HEK293T (cell line): ENCODE results near the gene SATL1.

Experiments
- ARNT ChIP-seq: fragments of 450-650 bp; IDR thresholded peaks from 2 replicates; pipeline ENCODE4 v1.6.1; 2017; ENCODE audit warnings: mild to moderate bottlenecking
- BHLHE40 ChIP-seq: fragments of 450-650 bp; IDR thresholded peaks from 2 replicates; pipeline ENCODE4 v1.6.1; 2016; ENCODE audit warnings: mild to moderate bottlenecking, moderate library complexity, borderline replicate concordance
- CTBP1 ChIP-seq: fragments of 450-650 bp; IDR thresholded peaks from 2 replicates; pipeline ENCODE4 v1.6.1; 2016; ENCODE audit warnings: borderline replicate concordance
- FOXA1 ChIP-seq: fragments of 450-650 bp; IDR thresholded peaks from 2 replicates; pipeline ENCODE4 v1.6.1; 2016; ENCODE audit warnings: mild to moderate bottlenecking
- FOXK2 ChIP-seq: fragments of 450-650 bp; IDR thresholded peaks from 2 replicates; pipeline ENCODE4 v1.6.1; 2016; ENCODE audit warnings: mild to moderate bottlenecking
- FOXM1 ChIP-seq: fragments of 450-650 bp; IDR thresholded peaks from 2 replicates; pipeline ENCODE4 v1.6.1; 2017; ENCODE audit warnings: mild to moderate bottlenecking, borderline replicate concordance
- LEF1 ChIP-seq: fragments of 450-650 bp; IDR thresholded peaks from 2 replicates; pipeline ENCODE4 v1.6.1; 2017; ENCODE audit warnings: mild to moderate bottlenecking, borderline replicate concordance
- NFRKB ChIP-seq: fragments of 450-650 bp; IDR thresholded peaks from 2 replicates; pipeline ENCODE4 v1.6.1; 2016; ENCODE audit warnings: mild to moderate bottlenecking, moderate library complexity
- SP1 ChIP-seq: fragments of 450-650 bp; IDR thresholded peaks from 2 replicates; pipeline ENCODE4 v1.6.1; 2017
- SUZ12 ChIP-seq: fragments of 450-650 bp; IDR thresholded peaks from 2 replicates; pipeline ENCODE4 v1.6.1; 2016; ENCODE audit warnings: mild to moderate bottlenecking
- TARDBP ChIP-seq: fragments of 450-650 bp; IDR thresholded peaks from 2 replicates; pipeline ENCODE4 v1.6.1; 2016

DNA sequence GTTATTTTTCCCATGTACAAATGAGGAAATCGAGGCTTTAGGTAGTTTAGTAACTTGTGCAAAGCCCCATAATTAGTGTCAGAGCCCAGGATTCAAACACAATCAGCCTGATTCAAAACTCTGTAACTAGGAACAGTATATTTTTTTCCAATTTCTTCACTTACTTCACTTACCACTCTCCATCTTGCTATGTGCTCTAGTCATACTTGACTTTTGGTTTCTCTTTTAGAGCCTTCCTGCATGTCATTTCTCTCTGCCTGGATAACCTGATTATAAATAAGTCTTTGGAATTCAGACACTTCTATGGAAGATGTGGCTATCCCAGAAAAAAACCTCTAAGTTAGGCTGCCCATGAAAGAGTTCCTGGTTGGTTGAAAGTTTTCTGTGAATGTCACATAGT, 22.2 kb downstream of the SATL1 start:
- no peak for TF ChIP-seq FOXM1
- no peak for TF ChIP-seq SP1
- TF ChIP-seq LEF1, result no peak
- TF ChIP-seq TARDBP, result no peak
- no peak for TF ChIP-seq BHLHE40
- TF ChIP-seq SUZ12, result no peak
- no peak for TF ChIP-seq ARNT
- no peak for TF ChIP-seq FOXA1
- no peak for TF ChIP-seq NFRKB
- TF ChIP-seq FOXK2, result no peak
- no peak for TF ChIP-seq CTBP1
